Activated CD8-positive, alpha-beta memory T cell treated with anti-CD3 and anti-CD28 coated beads, Interleukin-2, amount 50 U/mL, for 48 hours (primary cell): Measurements from ENCODE around the gene C6orf118.

Experiments used
- DNase-seq: peaks from one replicate; pipeline ENCODE4 v3.0.0-alpha.2; 2020

The C6orf118 gene

GRCh38 chr6:165243801-165244200 lies 65.6 kb downstream of the C6orf118 start:
- no peak for DNase-seq

- DNase-seq: no peak
These were observed 73.1 kb downstream of the C6orf118 start for GRCh38 chr6:165236326-165236725.

- no peak for DNase-seq
These were observed 76.5 kb downstream of the C6orf118 start for GRCh38 chr6:165232731-165233488.

- no peak for DNase-seq
These were observed 77.5 kb downstream of the C6orf118 start for GRCh38 chr6:165231581-165232561.

- no peak for DNase-seq
These were observed 78.2 kb downstream of the C6orf118 start for GRCh38 chr6:165231177-165231576.
